ENCODE data around the gene SMYD1.

- TF ChIP-seq, protein P1, sequence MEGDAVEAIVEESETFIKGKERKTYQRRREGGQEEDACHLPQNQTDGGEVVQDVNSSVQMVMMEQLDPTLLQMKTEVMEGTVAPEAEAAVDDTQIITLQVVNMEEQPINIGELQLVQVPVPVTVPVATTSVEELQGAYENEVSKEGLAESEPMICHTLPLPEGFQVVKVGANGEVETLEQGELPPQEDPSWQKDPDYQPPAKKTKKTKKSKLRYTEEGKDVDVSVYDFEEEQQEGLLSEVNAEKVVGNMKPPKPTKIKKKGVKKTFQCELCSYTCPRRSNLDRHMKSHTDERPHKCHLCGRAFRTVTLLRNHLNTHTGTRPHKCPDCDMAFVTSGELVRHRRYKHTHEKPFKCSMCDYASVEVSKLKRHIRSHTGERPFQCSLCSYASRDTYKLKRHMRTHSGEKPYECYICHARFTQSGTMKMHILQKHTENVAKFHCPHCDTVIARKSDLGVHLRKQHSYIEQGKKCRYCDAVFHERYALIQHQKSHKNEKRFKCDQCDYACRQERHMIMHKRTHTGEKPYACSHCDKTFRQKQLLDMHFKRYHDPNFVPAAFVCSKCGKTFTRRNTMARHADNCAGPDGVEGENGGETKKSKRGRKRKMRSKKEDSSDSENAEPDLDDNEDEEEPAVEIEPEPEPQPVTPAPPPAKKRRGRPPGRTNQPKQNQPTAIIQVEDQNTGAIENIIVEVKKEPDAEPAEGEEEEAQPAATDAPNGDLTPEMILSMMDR (IDR thresholded peaks at IDR 0.05; ENCODE audit: extremely low read depth in 1 of 2, insufficient read depth in 1 of 2, low read depth in 1 of 2, low read length in 2 of 2) = no peak
- TF ChIP-seq POLR2A (IDR thresholded peaks at IDR 0.05; ENCODE audit: low read depth, low read length) = no peak
- TF ChIP-seq JUN (IDR thresholded peaks at IDR 0.05; ENCODE audit: borderline replicate concordance, insufficient read depth, insufficient read length, low read depth) = no peak
- TF ChIP-seq POLR2AphosphoS5 (IDR thresholded peaks at IDR 0.05; ENCODE audit: insufficient read depth, low read depth, low read length) = no peak
- no peak for TF ChIP-seq MYC (IDR thresholded peaks at IDR 0.05; ENCODE audit: low read depth, low read length)
- TF ChIP-seq EZH2 (IDR thresholded peaks at IDR 0.05; ENCODE audit: borderline replicate concordance, low read depth, low read length, severe bottlenecking) = no peak
- TF ChIP-seq MAX (IDR thresholded peaks at IDR 0.05; ENCODE audit: insufficient read depth, insufficient read length) = no peak
- no peak for TF ChIP-seq FOS (IDR thresholded peaks at IDR 0.05; ENCODE audit: borderline replicate concordance, insufficient read depth, low read length)
- no peak for TF ChIP-seq GATA2 (IDR thresholded peaks at IDR 0.05; ENCODE audit: insufficient read depth, insufficient read length, low read depth, low read length)
Measured at GRCh38 chr2:88110830-88111229, 43.2 kb downstream of the SMYD1 start.
